Measurements from ENCODE around the gene CHCHD6.

Gene CHCHD6

GRCh38 chr3:126713199-126713598 lies 9.2 kb downstream of the CHCHD6 start:
- no peak for TF ChIP-seq ZFX (IDR thresholded peaks at IDR 0.05; ENCODE audit: borderline replicate concordance)
- TF ChIP-seq CTCF (IDR thresholded peaks at IDR 0.05): no peak

GRCh38 chr3:126714276-126714900 lies 10.3 kb downstream of the CHCHD6 start:
- no peak overlapping the region for H3K27ac ChIP-seq
- TF ChIP-seq CTCF (IDR thresholded peaks at IDR 0.05): no peak
- no peak for TF ChIP-seq ZFX (IDR thresholded peaks at IDR 0.05; ENCODE audit: borderline replicate concordance)

More at GRCh38 chr3:126713199-126713598, 9.2 kb downstream of the CHCHD6 start:
- no peak overlapping the region for H3K27ac ChIP-seq

GRCh38 chr3:126714921-126715320 lies 10.9 kb downstream of the CHCHD6 start:
- no peak for TF ChIP-seq ZFX (IDR thresholded peaks at IDR 0.05; ENCODE audit: borderline replicate concordance)
- TF ChIP-seq CTCF (IDR thresholded peaks at IDR 0.05): no peak

GRCh38 chr3:126715432-126715831 lies 11.4 kb downstream of the CHCHD6 start:
- no peak for TF ChIP-seq ZFX (IDR thresholded peaks at IDR 0.05; ENCODE audit: borderline replicate concordance)
- no peak for TF ChIP-seq CTCF (IDR thresholded peaks at IDR 0.05)
- no peak overlapping the region for H3K27ac ChIP-seq

More at GRCh38 chr3:126714921-126715320, 10.9 kb downstream of the CHCHD6 start:
- H3K27ac ChIP-seq: no peak overlapping the region

- H3K27ac ChIP-seq: no peak overlapping the region
- TF ChIP-seq CTCF (IDR thresholded peaks at IDR 0.05) (no peak), ZFX (IDR thresholded peaks at IDR 0.05; ENCODE audit: borderline replicate concordance) (no peak)
Measured at GRCh38 chr3:126716057-126716456, 12.0 kb downstream of the CHCHD6 start.

- H3K27ac ChIP-seq: no peak overlapping the region
- no peak for TF ChIP-seq CTCF (IDR thresholded peaks at IDR 0.05)
- TF ChIP-seq ZFX (IDR thresholded peaks at IDR 0.05; ENCODE audit: borderline replicate concordance): no peak
Measured at GRCh38 chr3:126718561-126719445, 14.8 kb downstream of the CHCHD6 start.

GRCh38 chr3:126720596-126720995 lies 16.6 kb downstream of the CHCHD6 start:
- H3K27ac ChIP-seq: no peak overlapping the region
- no peak for TF ChIP-seq ZFX (IDR thresholded peaks at IDR 0.05; ENCODE audit: borderline replicate concordance)
- no peak for TF ChIP-seq CTCF (IDR thresholded peaks at IDR 0.05)
